ENCODE measurements around the gene STK4.

DNA sequence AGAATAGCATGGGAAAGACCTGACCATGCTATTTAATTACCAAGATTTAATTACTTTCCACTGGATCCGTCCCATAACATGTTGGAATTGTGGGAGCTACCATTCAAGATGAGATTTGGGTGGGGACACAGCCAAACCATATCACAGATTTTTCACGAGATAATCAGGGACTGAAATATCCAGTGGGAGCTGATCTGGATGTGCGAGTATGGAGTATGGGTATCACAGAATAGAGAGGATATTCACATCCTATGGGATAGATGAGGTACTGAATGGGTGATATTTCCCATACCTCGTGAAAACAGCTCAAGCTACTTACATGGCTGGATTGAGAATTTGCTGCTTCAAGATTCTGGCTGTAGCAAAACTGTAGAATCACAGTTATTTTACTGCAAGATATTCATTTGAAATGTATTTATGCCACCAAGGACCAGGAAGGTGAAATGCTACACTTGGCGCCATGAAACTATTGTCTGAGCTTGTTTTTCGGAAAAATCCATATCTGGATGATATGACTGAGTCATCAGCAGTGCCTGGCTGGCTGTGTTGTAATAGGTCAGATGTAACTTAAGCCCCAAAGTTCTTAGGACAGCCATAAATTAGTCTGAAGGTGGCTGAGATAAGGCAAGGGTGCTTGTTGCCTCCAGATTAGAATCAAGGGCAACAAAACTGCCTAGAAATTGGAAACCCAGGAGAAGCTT is 104.8 kb downstream of the STK4 start:
- TF ChIP-seq POLR2A (IDR thresholded peaks at IDR 0.05; ENCODE audit: control extremely low read depth in 1 of 2, low read depth in 2 of 2, low read length in 2 of 2) (no peak), GABPA (IDR thresholded peaks at IDR 0.05; ENCODE audit: borderline replicate concordance, insufficient read depth, low read length) (no peak), EP300 (IDR thresholded peaks at IDR 0.05; ENCODE audit: borderline replicate concordance in 1 of 2, low read depth in 2 of 2, low read length in 2 of 2) (no peak), POLR2AphosphoS5 (IDR thresholded peaks at IDR 0.05; ENCODE audit: low read depth, low read length) (no peak)

All from H1 (cell line).